Ishikawa (cell line): ENCODE measurements around the gene CNOT1.

Experiments
- EGR1 ChIP-seq: IDR thresholded peaks from 2 replicates; pipeline ENCODE4 v1.6.1; 2012
- NFIC ChIP-seq: IDR thresholded peaks from 2 replicates; pipeline ENCODE4 v1.6.1; 2012
- RAD21 ChIP-seq: IDR thresholded peaks from 2 replicates; pipeline ENCODE4 v1.6.1; 2012; ENCODE audit warnings: low read depth
- TCF12 ChIP-seq: IDR thresholded peaks from 2 replicates; pipeline ENCODE4 v1.6.1; 2012; ENCODE audit warnings: low read depth
- YY1 ChIP-seq: IDR thresholded peaks from 2 replicates; pipeline ENCODE4 v1.6.1; 2012; ENCODE audit warnings: low read depth

GRCh38 chr16:58506241-58507194 is 123.1 kb downstream of the CNOT1 start:
- no peak for TF ChIP-seq EGR1
- no peak for TF ChIP-seq NFIC
- TF ChIP-seq YY1: no peak
- TF ChIP-seq TCF12: no peak
- no peak for TF ChIP-seq RAD21
